AG04450 (cell line): ENCODE measurements around the gene THADA. TPM values are rescaled to one million over a fixed set of nuclear protein-coding genes. Genes with fewer than 3 reads are reported as not detected.

Experiments used
- CTCF ChIA-PET: fragments of 300-600, 350-600 bp; formaldehyde crosslinking; extraction: SDS; loops from one replicate; lab custom pipeline; 2022; ENCODE audit warnings: antibody characterized with exemption, inconsistent platforms; lab: Charles Lee
- POLR2A ChIA-PET: fragments of 350-600 bp; formaldehyde crosslinking; extraction: SDS; loops from one replicate; lab custom pipeline; 2021; ENCODE audit warnings: antibody characterized with exemption, inconsistent platforms; lab: Yijun Ruan, JAX
- DNase-seq: peaks from one replicate; pipeline ENCODE4 v3.0.0-alpha.2; 2011; ENCODE audit warnings: low read depth, low spot score
- H3K27ac ChIP-seq: one replicate; pipeline ENCODE4 v1.5.1; 2012; ENCODE audit warnings: low read depth, low read length, control low read depth
- H3K27me3 ChIP-seq: one replicate; pipeline ENCODE4 v1.6.0; 2012; ENCODE audit warnings: low read length; ENCODE audit not compliant: control insufficient read depth, insufficient read depth
- H3K4me3 ChIP-seq: 2 replicates; pipeline ENCODE4 v1.5.1; 2011; ENCODE audit warnings: mild to moderate bottlenecking, low read depth, low read length, control low read depth
- H3K9me3 ChIP-seq: 2 replicates; pipeline ENCODE4 v1.5.1; 2012; ENCODE audit warnings: low read length; ENCODE audit not compliant: control insufficient read depth, insufficient read depth
- CTCF ChIP-seq: IDR thresholded peaks from 2 replicates; pipeline ENCODE4 v1.5.1; 2011; ENCODE audit warnings: low read depth, low read length, control low read depth, inconsistent platforms
- polyA plus RNA-seq: library from polyadenylated mRNA; depleted of rRNA; stranded (reverse); fragments of >200 nt; gene quantifications from 2 replicates; pipeline ENCODE4 v1.2.3, GENCODE V29; 2011

The THADA gene
- polyA plus RNA-seq, 1 experiment: 15.0 TPM

- Histone ChIP-seq H3K27me3 (no peaks in the 10 kb centered on the region), H3K4me3 (no peak overlapping the region), H3K27ac (no peak overlapping the region), H3K9me3 (no peaks in the 10 kb centered on the region)
- POLR2A ChIA-PET: no interaction called here
- no peak for TF ChIP-seq CTCF
- no peak for DNase-seq
- CTCF ChIA-PET: no interaction called here
Measured at GRCh38 chr2:43393918-43394317, 201.9 kb downstream of the THADA start.

- no peaks in the 10 kb centered on the region for H3K9me3 ChIP-seq
- peak overlapping the region; percentile 54 for H3K27ac ChIP-seq
- ChIA-PET POLR2A (no interaction called here), CTCF (interaction anchor here (1.0 kb wide), 1 partner anchor 23 kb away, joined by 3 read pairs; no protein-coding TSS in a partner anchor)
- TF ChIP-seq CTCF: no peak
- no peak for DNase-seq
- no peak overlapping the region for H3K4me3 ChIP-seq
- H3K27me3 ChIP-seq: no peaks in the 10 kb centered on the region
Measured at GRCh38 chr2:43391878-43392215, 204.0 kb downstream of the THADA start.

- ChIA-PET POLR2A (no interaction called here), CTCF (interaction anchor here (1.0 kb wide), 2 partner anchors 22 to 93 kb away, joined by 3 read pairs; no protein-coding TSS in a partner anchor)
- no peak for TF ChIP-seq CTCF
Measured at GRCh38 chr2:43391201-43391877, 204.5 kb downstream of the THADA start.

GRCh38 chr2:43389581-43390466 lies 206.0 kb downstream of the THADA start:
- TF ChIP-seq CTCF: no peak
- POLR2A ChIA-PET: interaction anchor here (0.5 kb wide), 1 partner anchor 15 kb away, joined by 8 read pairs; no protein-coding TSS in a partner anchor
- H3K27me3 ChIP-seq: no peaks in the 10 kb centered on the region
- H3K27ac ChIP-seq: no peak overlapping the region
- H3K9me3 ChIP-seq: no peaks in the 10 kb centered on the region
- no peak for DNase-seq
- no peak overlapping the region for H3K4me3 ChIP-seq
- CTCF ChIA-PET: interaction anchor here (0.7 to 2.0 kb wide), 2 partner anchors 161 to 530 kb away, joined by 3 to 11 read pairs; no protein-coding TSS in a partner anchor

More at GRCh38 chr2:43391201-43391877, 204.5 kb downstream of the THADA start:
- Histone ChIP-seq H3K27me3 (no peaks in the 10 kb centered on the region), H3K9me3 (no peaks in the 10 kb centered on the region), H3K27ac (peak overlapping the region; percentile 54), H3K4me3 (no peak overlapping the region)
- no peak for DNase-seq
